Ascending aorta (tissue), 2 donors: Measurements from ENCODE around the gene SPRYD3. TPM values are rescaled to one million over a fixed set of nuclear protein-coding genes. Genes with fewer than 3 reads are reported as not detected.

Experiments
- DNase-seq, 2 donors: peaks; one replicate each; pipeline ENCODE4 v3.0.0-alpha.2; 2019; ENCODE audit warnings: low spot score in 2 of 2
- H3K27ac ChIP-seq, 2 donors: fragments of 200-600 bp; sonication (generic); one replicate each; pipeline ENCODE4 v1.5.1; 2016 to 2017; ENCODE audit warnings: mild to moderate bottlenecking in 1 of 2
- H3K27me3 ChIP-seq: fragments of 200-600 bp; sonication (generic); one replicate; pipeline ENCODE4 v1.5.1; 2017
- H3K36me3 ChIP-seq, 2 donors: fragments of 200-600 bp; sonication (generic); one replicate each; pipeline ENCODE4 v1.5.1; 2016
- H3K4me1 ChIP-seq, 2 donors: fragments of 200-600 bp; sonication (generic); one replicate each; pipeline ENCODE4 v1.5.1; 2016 to 2017; ENCODE audit warnings: mild to moderate bottlenecking in 1 of 2
- H3K4me3 ChIP-seq, 2 donors: fragments of 200-600 bp; sonication (generic); one replicate each; pipeline ENCODE4 v1.5.1; 2016 to 2017; ENCODE audit warnings: mild to moderate bottlenecking in 1 of 2
- H3K9me3 ChIP-seq, 2 donors: fragments of 200-600 bp; sonication (generic); one replicate each; pipeline ENCODE4 v1.5.1; 2016
- intact Hi-C: fragments of 100-400 bp; cut with DNase I; formaldehyde crosslinking; loops from one replicate; pipeline ENCODE4 v1.15.1; 2023
- total RNA-seq: library from RNA; depleted of rRNA; stranded (reverse); fragments of >200 nt; gene quantifications from one replicate; pipeline ENCODE4 v1.1.0, GENCODE V29; 2016
- TF ChIP-seq, protein P1 (sequence below), 3 experiments: fragments of 200-600 bp in 2 of 3; fragments of 450-650 bp in 1 of 3; sonication (generic) in 2 of 3; IDR thresholded peaks; one replicate each; pipeline ENCODE4 v1.5.1; 2016 to 2019; ENCODE audit warnings: antibody characterized with exemption in 3 of 3, mild to moderate bottlenecking in 1 of 3, moderate library complexity in 1 of 3

SPRYD3 gene
- total RNA-seq, 1 donor from 2014 or later = 48.6 TPM

DNA sequence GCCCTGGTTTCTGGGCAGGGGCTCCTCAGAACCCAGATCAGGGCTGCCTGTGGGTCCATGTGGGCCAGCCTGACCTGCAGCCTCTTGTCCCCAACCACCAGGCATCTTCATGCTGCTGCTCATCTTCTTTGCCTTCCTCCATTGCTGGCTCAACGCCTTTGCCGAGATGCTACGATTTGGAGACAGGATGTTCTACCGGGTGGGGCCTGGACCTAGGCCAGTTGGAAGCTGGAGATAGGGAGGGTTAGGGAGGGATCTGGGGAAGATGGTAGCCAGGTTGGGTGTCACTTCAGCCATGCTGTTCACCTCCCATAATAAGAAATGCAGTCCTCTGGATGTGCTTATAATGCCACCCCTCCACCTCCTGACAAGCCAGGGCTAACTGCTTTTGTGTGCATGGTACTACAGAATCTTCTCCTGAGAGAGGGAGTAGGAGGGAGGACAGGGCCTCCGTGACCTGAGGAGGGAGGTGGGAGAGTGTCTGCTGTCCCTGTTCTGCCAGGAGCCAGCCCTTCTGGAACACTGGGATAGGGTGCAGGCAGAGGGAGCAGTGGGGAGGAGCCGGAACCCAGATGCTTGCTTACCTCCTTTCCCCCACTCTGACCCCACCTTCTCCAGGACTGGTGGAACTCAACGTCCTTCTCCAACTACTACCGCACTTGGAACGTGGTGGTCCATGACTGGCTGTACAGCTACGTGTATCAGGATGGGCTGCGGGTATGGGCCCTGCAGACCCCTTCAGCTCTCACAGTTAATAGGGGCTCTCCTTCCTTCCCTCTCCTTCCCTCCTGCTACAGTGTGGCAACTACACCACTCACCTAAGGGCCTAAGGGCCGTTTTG, 41.7 kb upstream of the SPRYD3 start:
- Histone ChIP-seq H3K36me3 (no peaks in the 10 kb centered on the region), H3K27me3 (no peaks in the 10 kb centered on the region), H3K4me1 (peaks cover 3 to 17% of the 10 kb centered on the region in 2 donors), H3K9me3 (no peaks in the 10 kb centered on the region), H3K27ac (no peak overlapping the region), H3K4me3 (no peak overlapping the region)
- TF ChIP-seq, protein P1, sequence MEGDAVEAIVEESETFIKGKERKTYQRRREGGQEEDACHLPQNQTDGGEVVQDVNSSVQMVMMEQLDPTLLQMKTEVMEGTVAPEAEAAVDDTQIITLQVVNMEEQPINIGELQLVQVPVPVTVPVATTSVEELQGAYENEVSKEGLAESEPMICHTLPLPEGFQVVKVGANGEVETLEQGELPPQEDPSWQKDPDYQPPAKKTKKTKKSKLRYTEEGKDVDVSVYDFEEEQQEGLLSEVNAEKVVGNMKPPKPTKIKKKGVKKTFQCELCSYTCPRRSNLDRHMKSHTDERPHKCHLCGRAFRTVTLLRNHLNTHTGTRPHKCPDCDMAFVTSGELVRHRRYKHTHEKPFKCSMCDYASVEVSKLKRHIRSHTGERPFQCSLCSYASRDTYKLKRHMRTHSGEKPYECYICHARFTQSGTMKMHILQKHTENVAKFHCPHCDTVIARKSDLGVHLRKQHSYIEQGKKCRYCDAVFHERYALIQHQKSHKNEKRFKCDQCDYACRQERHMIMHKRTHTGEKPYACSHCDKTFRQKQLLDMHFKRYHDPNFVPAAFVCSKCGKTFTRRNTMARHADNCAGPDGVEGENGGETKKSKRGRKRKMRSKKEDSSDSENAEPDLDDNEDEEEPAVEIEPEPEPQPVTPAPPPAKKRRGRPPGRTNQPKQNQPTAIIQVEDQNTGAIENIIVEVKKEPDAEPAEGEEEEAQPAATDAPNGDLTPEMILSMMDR (IDR thresholded peaks at IDR 0.05) = no peak
- no peak for DNase-seq
- intact Hi-C loops = no loop called here

DNA sequence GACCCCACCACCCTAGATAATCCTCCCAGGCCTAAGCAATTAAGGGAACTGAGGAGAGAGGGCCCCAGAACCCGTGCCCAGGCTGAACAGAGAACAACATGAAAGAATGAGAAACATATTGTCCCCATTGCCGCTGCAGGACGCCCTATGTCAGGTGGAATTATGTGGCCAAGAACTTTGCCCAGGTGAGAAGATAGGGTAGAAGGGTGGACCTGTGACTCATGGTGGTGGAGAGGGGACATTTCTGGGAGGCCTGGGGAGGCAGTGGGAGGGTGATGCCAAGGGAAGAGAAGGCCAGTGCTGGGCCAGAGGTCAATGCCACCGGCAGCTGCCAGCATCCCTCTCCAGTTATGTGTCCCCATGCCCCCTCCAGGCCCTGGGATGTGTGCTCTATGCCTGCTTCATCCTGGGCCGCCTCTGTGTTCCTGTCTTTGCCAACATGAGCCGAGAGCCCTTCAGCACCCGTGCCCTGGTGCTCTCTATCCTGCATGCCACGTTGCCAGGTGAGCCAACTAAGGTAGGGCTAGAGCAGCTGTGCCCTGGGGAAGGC, 39.6 kb upstream of the SPRYD3 start:
- intact Hi-C loops = no loop called here
- no peak for DNase-seq
- Histone ChIP-seq H3K27ac (no peak overlapping the region), H3K4me3 (no peak overlapping the region), H3K4me1 (peaks cover 6 to 28% of the 10 kb centered on the region in 2 donors), H3K36me3 (no peaks in the 10 kb centered on the region), H3K27me3 (no peaks in the 10 kb centered on the region), H3K9me3 (no peaks in the 10 kb centered on the region)
- TF ChIP-seq, protein P1 (IDR thresholded peaks at IDR 0.05) = no peak

DNA sequence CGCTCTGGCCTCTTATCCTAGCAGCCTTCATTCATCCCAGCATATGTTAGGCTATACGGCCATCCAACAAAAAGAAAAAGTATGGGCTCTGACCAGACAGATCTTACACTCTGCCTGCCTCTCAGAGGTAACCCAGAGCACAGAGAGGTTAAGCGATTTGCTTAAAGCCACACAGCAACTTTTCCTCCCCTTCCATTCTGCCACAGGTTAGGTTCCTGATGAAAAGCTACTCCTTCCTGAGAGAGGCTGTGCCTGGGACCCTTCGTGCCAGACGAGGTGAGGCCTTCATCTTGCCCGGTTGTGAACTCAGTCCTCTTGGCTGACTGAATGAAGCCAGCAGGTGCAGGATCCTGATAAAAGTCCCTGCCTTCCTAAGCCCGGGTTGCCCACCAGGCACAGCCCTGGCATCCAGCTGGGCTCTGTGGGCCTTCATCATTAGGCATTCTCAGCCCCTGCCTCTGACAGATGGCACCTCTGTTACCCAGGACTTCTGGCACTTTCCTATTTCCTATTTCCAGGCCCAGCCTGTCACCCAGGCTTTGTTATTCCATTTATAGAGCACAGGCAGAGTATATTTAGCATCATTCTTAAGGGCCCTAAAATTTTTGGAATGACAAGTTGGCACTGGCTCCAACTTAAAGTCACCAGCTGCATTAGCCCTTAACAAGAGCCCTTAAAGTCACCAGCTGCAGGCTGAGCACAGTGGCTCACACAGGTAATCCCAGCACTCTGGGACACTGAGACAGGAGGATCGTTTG, 36.9 kb upstream of the SPRYD3 start:
- Histone ChIP-seq H3K9me3 (no peaks in the 10 kb centered on the region), H3K36me3 (no peaks in the 10 kb centered on the region), H3K27me3 (no peaks in the 10 kb centered on the region), H3K4me3 (no peak overlapping the region), H3K4me1 (peaks cover 6 to 28% of the 10 kb centered on the region in 2 donors), H3K27ac (peak overlapping the region; percentile 90 to 95)
- TF ChIP-seq, protein P1 (IDR thresholded peaks at IDR 0.05) = no peak
- peak in 1 of 2 donors; percentile 83 for DNase-seq
- intact Hi-C loops = loop anchor here (2.0 kb wide), 1 partner anchor 39 kb away; no protein-coding TSS in a partner anchor

DNA sequence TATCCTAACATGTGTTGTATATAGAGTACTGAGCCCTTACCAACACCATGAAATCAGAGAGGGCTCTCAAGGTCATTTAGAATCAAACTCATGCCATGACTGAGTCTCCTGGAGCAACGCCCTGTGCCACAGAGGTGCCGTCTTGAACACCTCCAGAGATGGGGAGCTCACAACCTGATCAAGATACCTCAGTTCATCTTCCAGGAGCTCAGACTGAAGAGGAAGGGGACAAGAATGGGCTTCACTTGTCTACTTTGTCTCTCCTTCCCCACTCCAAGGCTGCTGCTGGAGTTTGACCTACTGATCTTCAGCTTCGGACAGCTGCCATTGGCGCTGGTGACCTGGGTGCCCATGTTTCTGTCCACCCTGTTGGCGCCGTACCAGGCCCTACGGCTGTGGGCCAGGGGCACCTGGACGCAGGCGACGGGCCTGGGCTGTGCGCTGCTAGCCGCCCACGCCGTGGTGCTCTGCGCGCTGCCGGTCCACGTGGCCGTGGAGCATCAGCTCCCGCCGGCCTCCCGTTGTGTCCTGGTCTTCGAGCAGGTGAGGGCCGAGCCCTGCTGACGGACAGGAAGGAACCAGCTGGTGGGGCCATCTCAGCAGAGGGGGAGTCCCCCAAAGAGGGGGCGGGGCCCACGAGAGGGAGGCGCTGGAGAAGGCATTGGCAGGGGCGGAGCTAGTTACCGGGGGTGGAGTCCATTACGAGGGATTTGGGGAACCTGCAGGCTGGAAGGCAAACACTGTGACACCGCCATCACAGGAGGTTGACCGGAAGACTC, 36.1 kb upstream of the SPRYD3 start:
- Histone ChIP-seq H3K36me3 (no peaks in the 10 kb centered on the region), H3K9me3 (no peaks in the 10 kb centered on the region), H3K4me3 (no peak overlapping the region), H3K4me1 (peaks cover 6 to 28% of the 10 kb centered on the region in 2 donors), H3K27ac (peak overlapping the region; percentile 90 to 95), H3K27me3 (no peaks in the 10 kb centered on the region)
- intact Hi-C loops = no loop called here
- DNase-seq = no peak
- TF ChIP-seq, protein P1 (IDR thresholded peaks at IDR 0.05) = no peak

DNA sequence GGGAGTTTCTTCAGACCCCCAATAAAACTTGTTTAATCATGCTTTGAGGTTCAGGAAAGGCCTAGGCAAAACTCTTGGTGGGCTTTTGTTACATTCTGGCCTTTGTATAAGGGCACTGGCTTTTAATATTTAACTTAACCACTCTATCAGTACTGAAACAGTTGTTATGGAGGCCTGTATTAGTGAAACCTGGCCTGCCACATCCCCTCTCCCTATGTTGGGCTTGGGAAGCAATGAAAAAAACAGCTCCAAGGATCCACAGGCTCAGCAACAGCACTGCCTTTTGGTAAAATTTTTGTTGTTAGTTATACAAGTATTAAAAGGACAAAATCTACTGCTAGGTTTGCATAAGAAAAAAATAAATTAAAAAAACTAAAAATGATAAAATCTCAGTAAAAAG, 34.8 kb upstream of the SPRYD3 start:
- Histone ChIP-seq H3K36me3 (no peaks in the 10 kb centered on the region), H3K27ac (peak overlapping the region; percentile 90 to 95), H3K27me3 (no peaks in the 10 kb centered on the region), H3K4me3 (no peak overlapping the region), H3K9me3 (no peaks in the 10 kb centered on the region), H3K4me1 (peaks cover 6 to 28% of the 10 kb centered on the region in 2 donors)
- no peak for DNase-seq
- TF ChIP-seq, protein P1 (IDR thresholded peaks at IDR 0.05) = no peak
- intact Hi-C loops = no loop called here
